Measurements from ENCODE around the gene PGBD2. TPM values are rescaled to one million over a fixed set of nuclear protein-coding genes. Genes with fewer than 3 reads are reported as not detected.

The PGBD2 gene
- total and polyA plus RNA-seq, 9 of the 15 experiments (the other 6 are each of a cell fraction or from before 2014, with no cell fraction given) = 11.9 to 21.8 (median 14.7) TPM

GRCh38 chr1:248890549-248891498, 15.2 kb upstream of the PGBD2 start (continued):
- no peak for TF ChIP-seq ZBTB11 (CRISPR knock-in tag; IDR thresholded peaks at IDR 0.05)
- TF ChIP-seq SLC30A9 (CRISPR knock-in tag; IDR thresholded peaks at IDR 0.05) = no peak
- peak in 1 of 2 experiments; percentile 8 for TF ChIP-seq NCOA2 (IDR thresholded peaks at IDR 0.05; ENCODE audit: partially characterized antibody in 2 of 2)
- TF ChIP-seq ZNF146 (CRISPR knock-in tag; IDR thresholded peaks at IDR 0.05; ENCODE audit: unreplicated experiment) = no peak
- TF ChIP-seq ZNF76 (CRISPR knock-in tag; IDR thresholded peaks at IDR 0.05; ENCODE audit: borderline replicate concordance) = no peak
- no peak for TF ChIP-seq ELF2 (CRISPR knock-in tag; IDR thresholded peaks at IDR 0.05)
- peak; percentile 42; the same call in 1 of the 2 replicates for TF ChIP-seq ZBTB40 (IDR thresholded peaks at IDR 0.05)
- peak; percentile 46; the same call in 1 of the 2 replicates for TF ChIP-seq ZBTB40 (CRISPR knock-in tag; IDR thresholded peaks at IDR 0.05)
- TF ChIP-seq TCF7L2 (IDR thresholded peaks at IDR 0.05; ENCODE audit: low read depth, low read length) = no peak
- no peak for TF ChIP-seq ZNF140 (CRISPR knock-in tag; IDR thresholded peaks at IDR 0.05)
- no peak for TF ChIP-seq ZNF133 (CRISPR knock-in tag; IDR thresholded peaks at IDR 0.05)
- TF ChIP-seq ZNF3 (CRISPR knock-in tag; IDR thresholded peaks at IDR 0.05) = no peak
- no peak for TF ChIP-seq DIDO1 (tag; IDR thresholded peaks at IDR 0.05; ENCODE audit: low read depth)
